NCI-H446 treated with DMSO at 0.1 percent for 48 hours (cell line): ENCODE results near the gene ZNF835.
"Not testable (repeated sequence)": the region's sequence is repeated elsewhere in the genome, so short reads cannot be mapped to it uniquely, and the experiment has no call there.

Experiments used
- DNase-seq: peaks from one replicate; lab custom pipeline; 2025; lab: John Stamatoyannopoulos, UW

ZNF835 gene

GRCh38 chr19:56671613-56671994 lies at the start of gene ZNF835:
Gene ZNF835 (minus strand): TSS chr19:56671757. CDS start chr19:56665198, 6,559 bp downstream.
- no peak for DNase-seq

- no peak for DNase-seq
Observed at GRCh38 chr19:56720281-56720680, 48.7 kb upstream of the ZNF835 start.

- DNase-seq: no peak
Observed at GRCh38 chr19:56718231-56718630, 46.7 kb upstream of the ZNF835 start.

GRCh38 chr19:56712611-56713276 lies 41.2 kb upstream of the ZNF835 start:
- DNase-seq: no peak

GRCh38 chr19:56710437-56710836 lies 38.9 kb upstream of the ZNF835 start:
- no peak for DNase-seq

- DNase-seq: no peak
Observed at GRCh38 chr19:56707821-56708220, 36.3 kb upstream of the ZNF835 start.

- DNase-seq: no peak
Observed at GRCh38 chr19:56705939-56706338, 34.4 kb upstream of the ZNF835 start.

- no peak for DNase-seq
Observed at GRCh38 chr19:56701895-56702294, 30.3 kb upstream of the ZNF835 start.

GRCh38 chr19:56699552-56699951 lies 28.0 kb upstream of the ZNF835 start:
- no peak for DNase-seq

- no peak for DNase-seq
Observed at GRCh38 chr19:56692206-56692895, 20.8 kb upstream of the ZNF835 start.

GRCh38 chr19:56690670-56691069 lies 19.1 kb upstream of the ZNF835 start:
- DNase-seq: no peak

GRCh38 chr19:56689198-56689597 lies 17.6 kb upstream of the ZNF835 start:
- DNase-seq: no peak

- DNase-seq: no peak
Observed at GRCh38 chr19:56687031-56687430, 15.5 kb upstream of the ZNF835 start.

GRCh38 chr19:56683116-56683515 lies 11.6 kb upstream of the ZNF835 start:
- no peak for DNase-seq

GRCh38 chr19:56681702-56682101 lies 10.1 kb upstream of the ZNF835 start:
- DNase-seq: no peak

- no peak for DNase-seq
Observed at GRCh38 chr19:56678205-56678604, 6.6 kb upstream of the ZNF835 start.

- not testable (repeated sequence) for DNase-seq
Observed at GRCh38 chr19:56672610-56673009, 1.1 kb upstream of the ZNF835 start.

- no peak for DNase-seq
Observed at GRCh38 chr19:56670961-56671612, 470 bp downstream of the ZNF835 start.

GRCh38 chr19:56670401-56670960 lies 1.1 kb downstream of the ZNF835 start:
- DNase-seq: no peak

- DNase-seq: no peak
Observed at GRCh38 chr19:56668676-56669075, 2.9 kb downstream of the ZNF835 start.

- DNase-seq: no peak
Observed at GRCh38 chr19:56667311-56667870, 4.2 kb downstream of the ZNF835 start.

- DNase-seq: no peak
Observed at GRCh38 chr19:56664511-56664910, 7.0 kb downstream of the ZNF835 start.
